Adipocyte (in vitro differentiated cells): ENCODE measurements around the gene CYP3A4.
"Not testable (repeated sequence)": the region's sequence is repeated elsewhere in the genome, so short reads cannot be mapped to it uniquely, and the experiment has no call there.

Experiments used
- DNase-seq: peaks from one replicate; pipeline ENCODE4 v3.0.0-alpha.2; 2015; ENCODE audit warnings: low read depth
- H3K27me3 ChIP-seq: replicated peaks from 2 replicates; pipeline ENCODE4 v1.7.0; 2013; ENCODE audit warnings: mild to moderate bottlenecking, low read length, moderate library complexity; ENCODE audit not compliant: control insufficient read depth, insufficient read depth
- H3K36me3 ChIP-seq: 2 replicates; pipeline ENCODE4 v1.7.0; 2013; ENCODE audit warnings: low read length, mild to moderate bottlenecking, moderate library complexity; ENCODE audit not compliant: control insufficient read depth, insufficient read depth, severe bottlenecking
- H3K4me1 ChIP-seq: 2 replicates; pipeline ENCODE4 v1.7.0; 2013; ENCODE audit warnings: mild to moderate bottlenecking, low read length, moderate library complexity; ENCODE audit not compliant: control insufficient read depth, insufficient read depth
- H3K4me3 ChIP-seq: 2 replicates; pipeline ENCODE4 v1.7.0; 2013; ENCODE audit warnings: mild to moderate bottlenecking, low read length, moderate library complexity
- H3K9ac ChIP-seq: 2 replicates; pipeline ENCODE4 v1.7.0; 2013; ENCODE audit warnings: mild to moderate bottlenecking, low read length, moderate library complexity
- H3K9me3 ChIP-seq: 2 replicates; pipeline ENCODE4 v1.7.0; 2013; ENCODE audit warnings: mild to moderate bottlenecking, low read length, moderate library complexity; ENCODE audit not compliant: control insufficient read depth

The CYP3A4 gene

DNA sequence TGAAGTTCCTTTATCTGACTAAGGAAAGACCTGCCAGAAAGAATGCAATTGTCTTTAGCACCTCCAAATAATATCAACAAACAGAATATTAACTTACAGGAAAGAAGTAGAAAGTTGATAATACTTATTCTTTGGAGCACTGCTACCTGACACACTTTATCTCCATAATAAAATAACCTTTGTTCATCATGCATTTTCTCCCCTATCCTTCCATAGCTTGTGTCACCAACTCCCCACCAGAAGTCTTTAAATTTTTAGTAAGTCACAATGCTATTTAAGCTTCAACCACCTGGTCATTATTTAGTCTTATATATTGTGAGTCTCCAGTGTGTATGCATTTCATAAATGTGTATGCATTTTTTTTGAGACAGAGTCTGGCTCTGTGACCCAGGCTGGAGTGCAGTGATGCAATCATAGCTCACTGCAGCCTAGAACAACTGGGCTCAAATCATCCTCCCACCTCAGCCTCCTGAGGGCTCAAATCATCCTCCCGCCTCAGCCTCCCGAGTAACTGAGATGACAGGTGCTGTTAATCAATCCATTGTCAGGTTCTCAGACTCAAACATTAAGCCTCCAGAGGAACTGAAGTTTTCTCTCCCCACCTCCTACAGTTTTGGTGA, 36.5 kb upstream of the CYP3A4 start:
- no peak for DNase-seq
- Histone ChIP-seq H3K9ac (no peak overlapping the region), H3K4me1 (peaks cover 11% of the 10 kb centered on the region), H3K36me3 (no peaks in the 10 kb centered on the region), H3K9me3 (no peaks in the 10 kb centered on the region), H3K27me3 (peaks cover 37% of the 10 kb centered on the region), H3K4me3 (no peak overlapping the region)

DNA sequence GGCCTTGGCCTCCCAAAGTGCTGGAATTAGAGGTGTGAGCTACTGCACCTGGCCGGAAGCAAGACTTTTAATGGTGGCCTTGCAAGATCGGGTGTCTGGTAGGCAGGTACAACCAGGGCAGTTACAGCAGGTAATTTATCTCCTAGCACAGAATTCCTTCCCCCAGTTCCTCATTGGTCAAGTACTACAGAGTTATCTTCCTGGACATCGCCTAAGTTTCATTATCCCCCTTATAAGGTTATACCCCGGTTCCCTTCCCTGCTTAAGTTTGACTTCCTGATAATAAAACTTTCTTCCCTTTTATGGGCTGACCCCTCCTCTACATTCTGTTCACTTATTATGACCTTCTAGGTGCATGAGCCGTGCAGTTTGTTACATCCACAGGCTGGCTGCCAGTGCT, 24.8 kb upstream of the CYP3A4 start:
- DNase-seq, result no peak
- Histone ChIP-seq H3K4me3 (no peak overlapping the region), H3K36me3 (no peaks in the 10 kb centered on the region), H3K9ac (no peak overlapping the region), H3K9me3 (peaks cover 12% of the 10 kb centered on the region), H3K4me1 (no peaks in the 10 kb centered on the region), H3K27me3 (no peaks in the 10 kb centered on the region)

DNA sequence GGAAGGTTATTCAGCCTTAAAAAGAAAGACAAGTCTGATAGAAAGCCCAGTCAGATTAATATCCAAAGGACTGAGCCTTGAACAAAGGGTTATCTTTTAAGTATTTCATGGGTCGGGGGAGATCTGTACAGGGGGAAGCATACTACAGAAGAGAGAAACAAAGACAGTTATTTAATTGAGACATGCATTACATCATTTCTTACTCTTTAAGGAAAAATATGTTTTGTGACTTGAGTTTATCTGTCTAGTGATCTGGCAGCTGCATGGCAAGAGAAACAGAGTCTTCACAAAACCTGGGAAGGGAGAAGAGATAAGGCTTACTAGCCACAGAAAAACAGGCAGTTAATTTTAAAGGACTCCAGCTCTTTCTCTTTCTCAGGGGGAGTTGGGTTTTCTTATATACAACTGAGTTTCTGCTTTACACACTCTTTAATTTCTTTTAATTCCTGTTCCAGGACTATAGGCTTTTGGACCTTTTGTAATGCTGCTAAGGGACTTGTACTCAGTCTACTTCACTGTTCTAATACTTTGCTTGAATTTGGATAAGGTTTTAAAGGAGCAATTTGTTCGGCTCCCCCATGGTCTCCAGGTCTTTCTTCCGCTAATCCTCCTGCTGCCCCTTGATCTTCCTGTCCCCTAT, 23.0 kb upstream of the CYP3A4 start:
- DNase-seq, result no peak
- Histone ChIP-seq H3K27me3 (no peaks in the 10 kb centered on the region), H3K9ac (no peak overlapping the region), H3K4me3 (no peak overlapping the region), H3K9me3 (peaks cover 12% of the 10 kb centered on the region), H3K4me1 (no peaks in the 10 kb centered on the region), H3K36me3 (no peaks in the 10 kb centered on the region)

DNA sequence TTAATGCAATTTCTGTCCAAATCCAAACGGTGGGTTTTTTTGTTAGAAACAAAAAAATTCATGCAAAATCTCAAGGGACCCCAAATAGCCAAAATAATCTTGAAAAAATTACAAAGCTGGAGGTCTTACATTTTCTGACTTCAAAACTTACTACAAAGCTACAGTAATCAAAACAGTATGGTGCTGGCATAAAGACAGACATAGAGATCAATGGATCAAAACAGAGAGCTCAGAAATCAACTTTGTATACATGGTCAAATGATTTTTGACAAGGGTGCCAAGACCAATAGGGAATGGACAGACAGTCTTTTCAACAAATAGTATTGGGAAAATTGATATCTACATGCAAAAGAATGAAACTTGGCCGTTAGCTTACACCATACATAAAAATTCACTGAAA, 21.7 kb upstream of the CYP3A4 start:
- H3K9me3 ChIP-seq, result peaks cover 12% of the 10 kb centered on the region
- no peak overlapping the region for H3K4me3 ChIP-seq
- DNase-seq, result no peak
- no peaks in the 10 kb centered on the region for H3K27me3 ChIP-seq
- no peak overlapping the region for H3K9ac ChIP-seq
- H3K36me3 ChIP-seq, result no peaks in the 10 kb centered on the region
- no peaks in the 10 kb centered on the region for H3K4me1 ChIP-seq

DNA sequence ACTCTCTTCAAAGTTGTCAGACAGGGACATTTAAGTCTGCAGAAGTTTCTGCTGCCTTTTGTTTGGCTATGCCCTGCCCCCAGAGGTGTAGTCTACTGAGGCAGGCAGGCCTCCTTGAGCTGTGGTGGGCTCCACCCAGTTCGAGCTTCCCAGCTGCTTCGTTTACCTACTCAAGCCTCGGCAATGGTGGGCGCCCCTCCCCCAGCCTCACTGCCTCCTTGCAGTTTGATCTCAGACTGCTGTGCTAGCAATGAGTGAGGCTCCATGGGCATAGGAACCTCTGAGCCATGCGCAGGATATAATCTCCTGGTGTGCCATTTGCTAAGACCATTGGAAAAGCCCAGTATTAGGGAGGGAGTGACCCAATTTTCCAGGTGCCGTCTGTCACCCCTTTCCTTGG, 19.1 kb upstream of the CYP3A4 start:
- H3K4me1 ChIP-seq, DNase-seq, H3K4me3 ChIP-seq, H3K36me3 ChIP-seq, H3K27me3 ChIP-seq, H3K9ac ChIP-seq: not testable (repeated sequence)
- peaks cover 12% of the 10 kb centered on the region for H3K9me3 ChIP-seq

DNA sequence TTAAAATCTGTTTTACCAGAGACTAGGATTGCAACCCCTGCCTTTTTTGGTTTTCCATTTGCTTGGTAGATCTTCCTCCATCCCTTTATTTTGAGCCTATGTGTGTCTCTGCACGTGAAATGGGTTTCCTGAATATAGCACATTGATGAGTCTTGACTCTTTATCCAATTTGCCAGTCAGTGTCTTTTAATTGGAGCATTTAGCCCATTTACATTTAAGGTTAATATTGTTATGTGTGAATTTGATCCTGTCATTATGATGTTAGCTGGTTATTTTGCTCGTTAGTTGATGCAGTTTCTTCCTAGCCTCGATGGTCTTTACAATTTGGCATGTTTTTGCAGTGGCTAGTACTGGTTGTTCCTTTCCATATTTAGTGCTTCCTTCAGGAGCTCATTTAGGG, 17.4 kb upstream of the CYP3A4 start:
- H3K4me3 ChIP-seq, H3K27me3 ChIP-seq, H3K4me1 ChIP-seq, H3K9ac ChIP-seq, H3K36me3 ChIP-seq, DNase-seq: not testable (repeated sequence)
- peaks cover 11% of the 10 kb centered on the region for H3K9me3 ChIP-seq

DNA sequence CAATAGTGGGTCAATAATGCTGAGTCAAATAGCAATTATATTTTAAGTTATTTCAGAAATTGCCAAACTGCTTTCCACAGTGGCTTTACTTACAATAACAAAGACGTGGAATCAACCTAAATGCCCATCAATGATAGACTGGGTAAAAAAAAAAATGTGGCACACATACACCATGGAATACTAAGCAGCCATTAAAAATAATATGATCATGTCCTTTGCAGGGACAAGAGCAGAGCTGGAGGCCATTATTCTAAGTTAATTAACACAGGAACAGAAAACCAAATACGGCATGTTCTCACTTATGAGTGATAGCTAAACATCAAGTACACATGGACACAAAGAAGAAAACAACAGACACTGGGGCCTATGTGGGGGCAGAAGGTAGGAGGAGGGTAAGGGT, 15.0 kb upstream of the CYP3A4 start:
- no peaks in the 10 kb centered on the region for H3K36me3 ChIP-seq
- no peak overlapping the region for H3K4me3 ChIP-seq
- no peaks in the 10 kb centered on the region for H3K27me3 ChIP-seq
- H3K9me3 ChIP-seq, result no peaks in the 10 kb centered on the region
- no peak for DNase-seq
- no peak overlapping the region for H3K9ac ChIP-seq
- H3K4me1 ChIP-seq, result no peaks in the 10 kb centered on the region

DNA sequence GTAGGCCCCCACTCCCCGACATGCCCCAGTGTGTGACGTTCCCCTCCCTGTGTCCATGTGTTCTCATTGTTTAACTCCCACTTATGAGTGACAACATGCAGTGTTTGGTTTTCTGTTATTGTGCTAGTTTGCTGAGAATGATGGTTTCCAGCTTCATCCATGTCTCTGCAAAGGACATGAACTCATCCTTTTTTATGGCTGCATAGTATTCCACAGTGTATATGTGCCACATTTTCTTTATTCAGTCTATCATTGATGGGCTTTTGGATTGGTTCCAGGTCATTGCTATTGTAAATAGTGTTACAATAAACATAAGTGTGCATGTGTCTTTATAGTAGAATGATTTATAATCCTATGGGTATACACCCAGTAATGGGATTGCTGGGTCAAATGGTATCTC, 11.9 kb upstream of the CYP3A4 start:
- H3K4me3 ChIP-seq, H3K36me3 ChIP-seq, H3K27me3 ChIP-seq, DNase-seq, H3K9ac ChIP-seq, H3K9me3 ChIP-seq, H3K4me1 ChIP-seq: not testable (repeated sequence)

DNA sequence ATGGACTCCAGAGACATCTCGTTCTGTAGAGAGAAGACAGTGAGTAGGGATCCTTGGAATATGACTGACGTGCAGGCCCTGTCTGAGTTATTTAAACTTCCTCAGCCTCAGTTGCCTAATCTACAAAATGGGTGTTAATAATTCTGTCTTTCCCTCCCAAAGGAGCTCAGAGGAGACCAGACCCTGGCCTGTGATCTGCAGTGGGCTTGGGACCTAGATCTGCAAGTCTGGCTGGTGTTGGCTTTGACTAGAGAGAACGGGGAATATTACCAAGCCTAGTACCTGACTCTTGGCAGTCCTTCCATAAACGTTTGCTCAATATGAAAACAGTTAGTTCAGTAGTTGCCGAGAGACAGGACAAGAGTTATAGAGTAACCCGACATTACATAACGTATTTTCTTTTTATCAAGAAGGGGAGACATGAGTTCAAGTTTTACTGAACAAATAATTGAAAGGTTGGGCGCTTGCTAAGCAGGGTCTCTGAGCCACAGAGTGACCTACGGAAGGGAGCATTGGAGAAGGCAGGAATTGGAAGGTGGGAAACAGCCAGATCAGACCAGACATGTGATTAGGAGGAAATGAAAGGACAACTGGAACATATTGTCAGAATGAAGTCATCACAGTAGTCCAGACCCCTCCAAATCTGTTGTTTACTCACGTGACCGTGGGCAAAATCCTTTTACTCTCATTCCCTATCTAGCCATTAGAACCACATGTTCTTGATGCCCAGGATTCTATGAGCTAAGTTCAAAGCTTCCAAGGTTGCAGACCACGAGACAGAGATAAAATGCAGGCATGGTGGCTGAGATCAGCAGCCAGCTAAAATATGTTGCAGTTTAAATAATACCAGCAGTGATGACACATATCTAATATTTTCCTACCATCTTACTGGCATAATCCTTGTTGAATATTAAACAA, 10.9 kb upstream of the CYP3A4 start:
- H3K9ac ChIP-seq, result no peak overlapping the region
- no peaks in the 10 kb centered on the region for H3K36me3 ChIP-seq
- DNase-seq, result no peak
- H3K9me3 ChIP-seq, result no peaks in the 10 kb centered on the region
- no peaks in the 10 kb centered on the region for H3K4me1 ChIP-seq
- H3K4me3 ChIP-seq, result no peak overlapping the region
- H3K27me3 ChIP-seq, result no peaks in the 10 kb centered on the region

DNA sequence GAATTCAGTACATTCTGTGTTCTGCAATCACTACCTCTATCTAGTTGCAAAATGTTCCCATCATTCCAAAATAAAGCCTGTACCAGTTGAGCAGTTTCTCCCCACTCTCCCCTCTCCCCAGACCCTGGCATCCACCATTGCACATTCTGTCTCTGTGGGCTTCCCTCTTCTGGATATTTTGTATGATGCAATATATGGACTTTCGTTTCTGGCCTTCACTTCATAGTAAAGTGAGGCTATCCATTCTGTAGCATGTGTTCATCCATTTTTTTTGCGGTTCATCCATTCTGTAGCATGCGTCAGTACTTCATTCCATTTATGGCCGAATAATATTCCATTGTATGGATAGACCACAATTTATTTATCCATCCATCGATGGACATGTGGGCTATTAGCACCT, 9.5 kb upstream of the CYP3A4 start:
- no peak overlapping the region for H3K9ac ChIP-seq
- H3K36me3 ChIP-seq, result no peaks in the 10 kb centered on the region
- H3K4me1 ChIP-seq, result no peaks in the 10 kb centered on the region
- no peaks in the 10 kb centered on the region for H3K27me3 ChIP-seq
- H3K9me3 ChIP-seq, result no peaks in the 10 kb centered on the region
- H3K4me3 ChIP-seq, result no peak overlapping the region
- DNase-seq, result no peak

DNA sequence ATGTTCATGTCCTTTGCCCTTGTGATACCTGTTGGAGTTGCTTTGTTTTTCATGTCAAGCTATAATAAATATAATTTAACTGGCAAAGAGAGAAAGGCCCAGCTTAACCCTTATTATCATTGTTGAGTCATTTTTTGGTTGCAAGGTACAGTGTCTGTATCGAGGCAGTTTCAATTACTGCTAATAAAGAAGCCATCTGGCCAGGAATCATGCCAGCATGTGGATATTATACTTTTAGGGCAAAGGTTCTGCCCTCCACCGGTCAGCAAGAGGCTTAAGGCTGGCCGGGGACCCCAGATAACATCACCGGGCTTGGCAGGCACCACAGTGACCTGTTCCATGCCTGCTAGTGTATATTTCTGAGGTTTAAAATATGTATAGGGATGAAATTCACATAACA, 9.0 kb upstream of the CYP3A4 start:
- no peak overlapping the region for H3K4me3 ChIP-seq
- no peaks in the 10 kb centered on the region for H3K27me3 ChIP-seq
- no peaks in the 10 kb centered on the region for H3K4me1 ChIP-seq
- DNase-seq, result no peak
- no peaks in the 10 kb centered on the region for H3K9me3 ChIP-seq
- H3K36me3 ChIP-seq, result no peaks in the 10 kb centered on the region
- H3K9ac ChIP-seq, result no peak overlapping the region
